ENCODE measurements around the gene SLC5A7.

- TF ChIP-seq CTCF (IDR thresholded peaks at IDR 0.05) = no peak
- no peak for TF ChIP-seq POLR2A (IDR thresholded peaks at IDR 0.05)
Measured at GRCh38 chr2:107990718-107991117, 4.4 kb downstream of the SLC5A7 start.

Measured in heart left ventricle (tissue), 13 donors.